KOPT-K1 (cell line): ENCODE measurements around the gene SOX6.

Source experiments
- H3K27ac ChIP-seq: fragments of 200-600 bp; sonication (generic); 2 replicates; pipeline ENCODE4 v1.5.1; 2016; ENCODE audit warnings: antibody characterized with exemption, mild to moderate bottlenecking, low read depth, low read length; ENCODE audit not compliant: poor library complexity, severe bottlenecking
- H3K36me3 ChIP-seq: fragments of 200-600 bp; sonication (generic); 2 replicates; pipeline ENCODE4 v1.5.1; 2017; ENCODE audit warnings: antibody characterized with exemption, mild to moderate bottlenecking, low read length, moderate library complexity; ENCODE audit not compliant: insufficient read depth
- H3K9me3 ChIP-seq: fragments of 200-600 bp; sonication (generic); 2 replicates; pipeline ENCODE4 v1.5.1; 2017; ENCODE audit warnings: antibody characterized with exemption, low read length, mild to moderate bottlenecking; ENCODE audit not compliant: insufficient read depth, poor library complexity, severe bottlenecking

The SOX6 gene

DNA sequence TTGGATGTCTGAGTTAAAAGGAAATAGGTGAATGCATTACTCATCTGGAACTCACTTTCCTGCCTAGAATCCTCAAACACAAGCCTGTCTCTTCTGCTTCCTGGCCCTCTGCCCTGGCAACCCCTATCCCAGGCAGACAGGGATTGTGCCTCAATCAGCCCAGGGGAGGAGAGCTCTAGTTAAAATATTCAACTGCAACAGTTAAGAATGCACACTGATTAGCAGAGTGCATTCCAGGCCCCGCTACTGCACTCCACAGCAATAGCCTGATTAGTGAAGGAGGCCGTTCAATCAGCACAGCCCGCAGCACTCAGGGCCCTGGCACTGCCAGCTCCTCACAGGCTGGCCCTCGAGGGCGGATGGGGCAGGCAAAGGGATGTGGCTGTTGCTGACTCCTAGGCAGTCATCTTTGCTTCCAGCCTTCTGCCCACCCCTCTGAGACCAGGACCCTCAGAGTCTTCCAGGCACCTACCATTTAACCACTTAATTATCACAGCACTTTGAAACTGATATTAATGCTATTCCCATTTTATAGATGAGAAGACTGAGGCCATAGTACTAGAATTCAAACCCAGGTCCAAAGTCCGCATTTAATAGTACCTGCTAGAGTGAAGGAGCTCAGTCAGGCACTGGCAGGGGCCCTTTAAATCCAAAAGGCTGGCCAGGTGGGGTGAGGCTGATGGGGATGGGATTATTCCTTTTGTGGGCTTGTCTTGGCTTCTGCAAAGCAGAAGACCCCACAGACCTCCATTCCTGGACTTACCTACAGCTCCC lies 435.3 kb downstream of the SOX6 start:
- Histone ChIP-seq H3K36me3 (no peaks in the 10 kb centered on the region), H3K9me3 (no peaks in the 10 kb centered on the region), H3K27ac (no peak overlapping the region)

DNA sequence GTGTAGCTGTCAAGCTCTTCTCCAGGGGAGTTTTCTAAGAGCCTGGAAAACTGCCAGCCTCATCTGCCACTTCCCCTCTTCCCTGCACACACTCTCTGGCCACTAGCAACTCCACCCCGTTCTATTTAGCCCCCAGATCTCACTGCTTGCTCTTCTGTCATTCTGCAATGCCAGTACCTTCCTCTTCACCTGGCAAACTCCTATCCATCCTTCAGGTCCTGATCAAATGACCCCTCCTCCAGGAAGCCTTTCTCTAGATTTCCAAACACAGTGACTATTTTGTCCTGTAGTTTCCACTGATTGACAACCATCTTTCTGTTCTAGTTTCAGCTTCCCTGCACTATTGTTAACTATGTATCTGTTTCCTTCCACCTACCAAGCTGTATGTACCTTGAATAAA lies 437.7 kb downstream of the SOX6 start:
- H3K27ac ChIP-seq, result no peak overlapping the region
- H3K36me3 ChIP-seq, result no peaks in the 10 kb centered on the region
- no peaks in the 10 kb centered on the region for H3K9me3 ChIP-seq

DNA sequence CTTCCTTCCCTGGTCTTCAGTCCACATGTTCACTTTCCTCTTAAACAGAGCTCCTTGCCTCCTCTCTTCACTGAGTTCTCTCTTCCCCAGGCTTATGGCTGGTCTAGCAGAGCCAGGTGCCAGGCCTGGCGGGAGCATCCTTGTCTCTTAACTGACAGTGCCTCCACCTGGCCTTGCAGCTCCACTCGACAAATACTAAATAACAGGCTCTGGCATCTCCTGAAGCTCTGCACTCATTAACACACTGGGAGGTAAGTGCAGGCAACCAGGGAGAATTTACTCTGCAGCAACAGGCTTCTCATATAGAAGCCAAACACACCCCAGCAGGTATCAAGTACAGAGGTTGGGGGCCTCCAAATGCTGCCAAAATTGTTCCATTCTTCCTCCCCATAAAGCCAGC lies 438.1 kb downstream of the SOX6 start:
- Histone ChIP-seq H3K27ac (no peak overlapping the region), H3K9me3 (no peaks in the 10 kb centered on the region), H3K36me3 (no peaks in the 10 kb centered on the region)
